GM21529 (cell line): ENCODE results near the gene SLAMF7.

Source experiments
- ATAC-seq: cut with Tn5 transposase; IDR thresholded peaks from one replicate; pipeline ENCODE4 v1.9.1; 2021; ENCODE audit not compliant: unreplicated experiment

The SLAMF7 gene

GRCh38 chr1:160799641-160800040 is 60.6 kb downstream of the SLAMF7 start:
- ATAC-seq, result no peak

DNA sequence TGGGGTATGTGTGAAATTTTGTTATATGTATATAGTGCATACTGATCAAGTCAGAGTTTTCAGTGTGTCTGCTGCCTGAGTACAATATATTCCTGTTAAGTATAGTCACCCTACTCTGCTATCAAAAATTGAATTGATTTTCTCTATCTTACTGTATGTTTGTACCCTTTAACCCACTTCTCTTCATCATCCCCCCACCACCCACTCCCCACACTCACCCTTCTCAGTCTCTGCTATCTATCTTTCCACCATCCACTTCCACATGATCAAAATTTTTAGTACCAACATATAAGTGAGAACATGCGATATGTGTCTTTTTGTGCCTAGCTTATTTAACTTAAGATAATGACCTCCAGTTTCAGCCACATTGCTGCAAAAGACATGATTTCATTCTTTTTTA is 61.1 kb downstream of the SLAMF7 start:
- ATAC-seq, result no peak

- no peak for ATAC-seq
Measured at GRCh38 chr1:160800645-160801408, 61.8 kb downstream of the SLAMF7 start.

DNA sequence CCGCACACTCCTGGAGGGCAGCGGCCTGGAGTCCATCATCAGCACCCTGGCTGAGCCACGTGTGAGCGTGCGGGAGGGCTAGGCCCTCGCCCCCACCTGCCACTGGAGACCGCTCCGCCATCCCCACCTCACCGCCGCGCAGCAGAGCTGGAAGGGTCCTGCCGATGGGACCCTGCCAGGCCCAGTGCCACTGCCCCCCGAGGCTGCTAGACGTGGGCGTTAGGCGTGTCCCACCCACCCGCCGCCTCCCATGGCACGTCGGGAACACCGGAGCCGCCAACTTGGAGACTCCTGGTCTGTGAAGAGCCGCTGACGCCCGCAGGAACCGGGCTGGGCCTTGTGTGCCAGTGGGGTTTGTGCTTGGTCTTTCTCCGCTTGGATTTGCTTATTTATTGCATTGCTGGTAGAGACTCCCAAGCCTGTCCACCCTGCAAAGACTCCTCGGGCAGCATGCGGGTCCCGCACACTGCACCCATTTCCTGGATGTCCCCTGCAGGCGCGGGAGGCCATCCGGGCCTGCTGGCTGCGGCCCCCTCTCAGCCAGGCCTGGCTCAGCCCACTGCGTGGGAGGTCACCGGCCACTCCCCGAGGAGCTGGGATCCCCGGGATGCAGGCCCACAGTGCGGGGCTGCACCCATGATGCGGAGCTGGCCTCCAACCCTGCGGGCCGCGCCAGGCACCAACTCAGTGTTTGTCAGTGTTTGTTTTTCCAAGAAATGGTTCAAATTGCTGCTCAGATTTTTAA is 63.0 kb downstream of the SLAMF7 start:
- no peak for ATAC-seq
